Thoracic aorta (tissue), 2 donors: ENCODE data around the gene TMEM272. TPM values are rescaled to one million over a fixed set of nuclear protein-coding genes. Genes with fewer than 3 reads are reported as not detected.

Source experiments
- ATAC-seq: fragments of 150-250 bp; one replicate; pipeline ENCODE4 v1.8.0; 2017; ENCODE audit warnings: low read depth; ENCODE audit not compliant: insufficient number of reproducible peaks, low FRiP score
- DNase-seq: peaks from one replicate; pipeline ENCODE4 v3.0.0-alpha.2; 2020; ENCODE audit warnings: low spot score
- H3K27ac ChIP-seq, 2 donors: fragments of 200-600 bp; sonication (generic); 1 replicate in 1 of 2; 2 replicates in 1 of 2; pipeline ENCODE4 v1.5.1; 2016; ENCODE audit warnings: mild to moderate bottlenecking in 2 of 2, moderate library complexity in 2 of 2
- H3K27me3 ChIP-seq: fragments of 200-600 bp; sonication (generic); replicated peaks from 2 replicates; pipeline ENCODE4 v1.6.0; 2016; ENCODE audit warnings: mild to moderate bottlenecking; ENCODE audit not compliant: insufficient read depth
- H3K36me3 ChIP-seq: fragments of 200-600 bp; sonication (generic); one replicate; pipeline ENCODE4 v1.5.1; 2016
- H3K4me1 ChIP-seq, 2 donors: fragments of 200-600 bp; sonication (generic); 1 replicate in 1 of 2; 2 replicates in 1 of 2; pipeline versions ENCODE4 v1.5.1 to v1.6.0; 2016; ENCODE audit warnings: low read depth in 2 of 2, mild to moderate bottlenecking in 1 of 2; ENCODE audit not compliant: control insufficient read depth in 1 of 2
- H3K4me3 ChIP-seq: fragments of 200-600 bp; sonication (generic); 2 replicates; pipeline ENCODE4 v1.5.1; 2016; ENCODE audit warnings: mild to moderate bottlenecking
- H3K9me3 ChIP-seq: fragments of 200-600 bp; sonication (generic); 2 replicates; pipeline ENCODE4 v1.5.1; 2016
- CTCF ChIP-seq: fragments of 200-600 bp; sonication (generic); IDR thresholded peaks from one replicate; pipeline ENCODE4 v1.5.1; 2019; ENCODE audit warnings: antibody characterized with exemption
- total RNA-seq, 2 donors: library from RNA; depleted of rRNA; stranded (reverse); fragments of >200 nt; gene quantifications; one replicate each; pipeline versions ENCODE4 v1.1.0 to v1.2.3, GENCODE V29; 2016

Gene TMEM272
- total RNA-seq, 2 donors from 2014 or later = not detected

- DNase-seq (no peak), ATAC-seq (no peak)
- no peak for TF ChIP-seq CTCF
- Histone ChIP-seq H3K36me3 (no peaks in the 10 kb centered on the region), H3K27me3 (no peaks in the 10 kb centered on the region), H3K4me3 (no peak overlapping the region), H3K27ac (no peak overlapping the region), H3K4me1 (no peaks in the 10 kb centered on the region), H3K9me3 (no peaks in the 10 kb centered on the region)
These were observed 28.9 kb upstream of the TMEM272 start for GRCh38 chr13:51873837-51874236.

- ATAC-seq (no peak), DNase-seq (no peak)
- Histone ChIP-seq H3K9me3 (no peaks in the 10 kb centered on the region), H3K27ac (no peak overlapping the region), H3K4me1 (no peaks in the 10 kb centered on the region), H3K27me3 (no peaks in the 10 kb centered on the region), H3K4me3 (no peak overlapping the region), H3K36me3 (no peaks in the 10 kb centered on the region)
- no peak for TF ChIP-seq CTCF
These were observed 28.3 kb upstream of the TMEM272 start for GRCh38 chr13:51873117-51873798.

GRCh38 chr13:51870616-51871015, 25.6 kb upstream of the TMEM272 start:
- no peaks in the 10 kb centered on the region for H3K9me3 ChIP-seq
- TF ChIP-seq CTCF = no peak
- ATAC-seq = no peak
- H3K36me3 ChIP-seq = no peaks in the 10 kb centered on the region
- H3K4me3 ChIP-seq = no peak overlapping the region
- H3K4me1 ChIP-seq = no peaks in the 10 kb centered on the region
- no peaks in the 10 kb centered on the region for H3K27me3 ChIP-seq
- H3K27ac ChIP-seq = no peak overlapping the region
- DNase-seq = no peak

- no peak for DNase-seq
- Histone ChIP-seq H3K36me3 (no peaks in the 10 kb centered on the region), H3K9me3 (no peaks in the 10 kb centered on the region), H3K4me3 (no peak overlapping the region), H3K4me1 (no peaks in the 10 kb centered on the region), H3K27ac (no peak overlapping the region), H3K27me3 (no peaks in the 10 kb centered on the region)
- no peak for ATAC-seq
- TF ChIP-seq CTCF = no peak
These were observed 24.9 kb upstream of the TMEM272 start for GRCh38 chr13:51869916-51870315.

GRCh38 chr13:51867062-51867461, 22.1 kb upstream of the TMEM272 start:
- Histone ChIP-seq H3K27ac (no peak overlapping the region), H3K36me3 (no peaks in the 10 kb centered on the region), H3K4me1 (no peaks in the 10 kb centered on the region), H3K4me3 (no peak overlapping the region), H3K27me3 (no peaks in the 10 kb centered on the region), H3K9me3 (no peaks in the 10 kb centered on the region)
- no peak for DNase-seq
- no peak for ATAC-seq
- TF ChIP-seq CTCF = no peak
